Liver (tissue), 3 donors: ENCODE data around the gene RASSF9.

Experiments used
- RAD21 ChIP-seq, 2 donors: IDR thresholded peaks; 2 replicates each; pipeline ENCODE4 v1.6.1; 2016; ENCODE audit warnings: antibody characterized with exemption in 2 of 2, mild to moderate bottlenecking in 2 of 2
- SP1 ChIP-seq: IDR thresholded peaks from 2 replicates; pipeline ENCODE4 v1.6.1; 2018; ENCODE audit warnings: antibody characterized with exemption, mild to moderate bottlenecking
- TAF1 ChIP-seq: conservative IDR thresholded peaks from 2 replicates; pipeline ENCODE4 v1.6.1; 2016; ENCODE audit warnings: antibody characterized with exemption, mild to moderate bottlenecking
- TF ChIP-seq, protein P1 (sequence below): fragments of 150-350 bp; IDR thresholded peaks from 2 replicates; pipeline ENCODE4 v1.5.1; 2017; ENCODE audit warnings: improper control_type of control experiment, low read depth, low read length; ENCODE audit not compliant: missing input control
- TF ChIP-seq, protein P2 (sequence below): IDR thresholded peaks from 2 replicates; pipeline ENCODE4 v1.6.1; 2016; ENCODE audit warnings: antibody characterized with exemption, mild to moderate bottlenecking
- TF ChIP-seq, protein P3 (sequence below): IDR thresholded peaks from 2 replicates; pipeline ENCODE4 v1.6.1; 2016; ENCODE audit warnings: antibody characterized with exemption
- donor health status: healthy.
- donor health status: healthy.

DNA sequence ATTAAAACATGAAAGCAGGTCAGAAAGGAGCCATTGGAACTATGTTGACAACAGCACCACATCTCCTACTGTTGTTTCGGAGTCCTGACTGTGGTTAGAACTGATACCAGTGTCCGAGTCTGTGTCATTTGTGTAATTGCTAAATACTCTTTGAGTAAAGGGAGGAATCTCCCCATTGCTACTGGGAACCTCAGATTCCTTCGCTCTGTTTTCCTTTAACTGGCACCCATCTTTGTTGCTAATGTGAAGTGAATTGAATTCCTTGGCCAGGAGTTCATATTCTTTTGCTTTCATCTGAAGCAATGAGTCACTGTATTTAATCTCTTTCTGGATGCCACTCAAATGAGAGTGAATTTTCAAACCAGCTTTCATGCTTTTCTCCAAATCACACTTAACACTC is 31.5 kb downstream of the RASSF9 start:
- TF ChIP-seq RAD21 (IDR thresholded peaks at IDR 0.05) (no peak), TAF1 (no peak), SP1 (no peak)
- TF ChIP-seq, protein P1, sequence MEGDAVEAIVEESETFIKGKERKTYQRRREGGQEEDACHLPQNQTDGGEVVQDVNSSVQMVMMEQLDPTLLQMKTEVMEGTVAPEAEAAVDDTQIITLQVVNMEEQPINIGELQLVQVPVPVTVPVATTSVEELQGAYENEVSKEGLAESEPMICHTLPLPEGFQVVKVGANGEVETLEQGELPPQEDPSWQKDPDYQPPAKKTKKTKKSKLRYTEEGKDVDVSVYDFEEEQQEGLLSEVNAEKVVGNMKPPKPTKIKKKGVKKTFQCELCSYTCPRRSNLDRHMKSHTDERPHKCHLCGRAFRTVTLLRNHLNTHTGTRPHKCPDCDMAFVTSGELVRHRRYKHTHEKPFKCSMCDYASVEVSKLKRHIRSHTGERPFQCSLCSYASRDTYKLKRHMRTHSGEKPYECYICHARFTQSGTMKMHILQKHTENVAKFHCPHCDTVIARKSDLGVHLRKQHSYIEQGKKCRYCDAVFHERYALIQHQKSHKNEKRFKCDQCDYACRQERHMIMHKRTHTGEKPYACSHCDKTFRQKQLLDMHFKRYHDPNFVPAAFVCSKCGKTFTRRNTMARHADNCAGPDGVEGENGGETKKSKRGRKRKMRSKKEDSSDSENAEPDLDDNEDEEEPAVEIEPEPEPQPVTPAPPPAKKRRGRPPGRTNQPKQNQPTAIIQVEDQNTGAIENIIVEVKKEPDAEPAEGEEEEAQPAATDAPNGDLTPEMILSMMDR, result no peak
- TF ChIP-seq, protein P2, sequence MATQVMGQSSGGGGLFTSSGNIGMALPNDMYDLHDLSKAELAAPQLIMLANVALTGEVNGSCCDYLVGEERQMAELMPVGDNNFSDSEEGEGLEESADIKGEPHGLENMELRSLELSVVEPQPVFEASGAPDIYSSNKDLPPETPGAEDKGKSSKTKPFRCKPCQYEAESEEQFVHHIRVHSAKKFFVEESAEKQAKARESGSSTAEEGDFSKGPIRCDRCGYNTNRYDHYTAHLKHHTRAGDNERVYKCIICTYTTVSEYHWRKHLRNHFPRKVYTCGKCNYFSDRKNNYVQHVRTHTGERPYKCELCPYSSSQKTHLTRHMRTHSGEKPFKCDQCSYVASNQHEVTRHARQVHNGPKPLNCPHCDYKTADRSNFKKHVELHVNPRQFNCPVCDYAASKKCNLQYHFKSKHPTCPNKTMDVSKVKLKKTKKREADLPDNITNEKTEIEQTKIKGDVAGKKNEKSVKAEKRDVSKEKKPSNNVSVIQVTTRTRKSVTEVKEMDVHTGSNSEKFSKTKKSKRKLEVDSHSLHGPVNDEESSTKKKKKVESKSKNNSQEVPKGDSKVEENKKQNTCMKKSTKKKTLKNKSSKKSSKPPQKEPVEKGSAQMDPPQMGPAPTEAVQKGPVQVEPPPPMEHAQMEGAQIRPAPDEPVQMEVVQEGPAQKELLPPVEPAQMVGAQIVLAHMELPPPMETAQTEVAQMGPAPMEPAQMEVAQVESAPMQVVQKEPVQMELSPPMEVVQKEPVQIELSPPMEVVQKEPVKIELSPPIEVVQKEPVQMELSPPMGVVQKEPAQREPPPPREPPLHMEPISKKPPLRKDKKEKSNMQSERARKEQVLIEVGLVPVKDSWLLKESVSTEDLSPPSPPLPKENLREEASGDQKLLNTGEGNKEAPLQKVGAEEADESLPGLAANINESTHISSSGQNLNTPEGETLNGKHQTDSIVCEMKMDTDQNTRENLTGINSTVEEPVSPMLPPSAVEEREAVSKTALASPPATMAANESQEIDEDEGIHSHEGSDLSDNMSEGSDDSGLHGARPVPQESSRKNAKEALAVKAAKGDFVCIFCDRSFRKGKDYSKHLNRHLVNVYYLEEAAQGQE, result no peak
- TF ChIP-seq, protein P3, sequence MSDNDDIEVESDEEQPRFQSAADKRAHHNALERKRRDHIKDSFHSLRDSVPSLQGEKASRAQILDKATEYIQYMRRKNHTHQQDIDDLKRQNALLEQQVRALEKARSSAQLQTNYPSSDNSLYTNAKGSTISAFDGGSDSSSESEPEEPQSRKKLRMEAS, result no peak
